Central memory CD4-positive, alpha-beta T cell (primary cell): Measurements from ENCODE around the gene GPR89A.

Experiments
- DNase-seq: peaks from one replicate; pipeline ENCODE4 v3.0.0; 2022

GPR89A gene

DNA sequence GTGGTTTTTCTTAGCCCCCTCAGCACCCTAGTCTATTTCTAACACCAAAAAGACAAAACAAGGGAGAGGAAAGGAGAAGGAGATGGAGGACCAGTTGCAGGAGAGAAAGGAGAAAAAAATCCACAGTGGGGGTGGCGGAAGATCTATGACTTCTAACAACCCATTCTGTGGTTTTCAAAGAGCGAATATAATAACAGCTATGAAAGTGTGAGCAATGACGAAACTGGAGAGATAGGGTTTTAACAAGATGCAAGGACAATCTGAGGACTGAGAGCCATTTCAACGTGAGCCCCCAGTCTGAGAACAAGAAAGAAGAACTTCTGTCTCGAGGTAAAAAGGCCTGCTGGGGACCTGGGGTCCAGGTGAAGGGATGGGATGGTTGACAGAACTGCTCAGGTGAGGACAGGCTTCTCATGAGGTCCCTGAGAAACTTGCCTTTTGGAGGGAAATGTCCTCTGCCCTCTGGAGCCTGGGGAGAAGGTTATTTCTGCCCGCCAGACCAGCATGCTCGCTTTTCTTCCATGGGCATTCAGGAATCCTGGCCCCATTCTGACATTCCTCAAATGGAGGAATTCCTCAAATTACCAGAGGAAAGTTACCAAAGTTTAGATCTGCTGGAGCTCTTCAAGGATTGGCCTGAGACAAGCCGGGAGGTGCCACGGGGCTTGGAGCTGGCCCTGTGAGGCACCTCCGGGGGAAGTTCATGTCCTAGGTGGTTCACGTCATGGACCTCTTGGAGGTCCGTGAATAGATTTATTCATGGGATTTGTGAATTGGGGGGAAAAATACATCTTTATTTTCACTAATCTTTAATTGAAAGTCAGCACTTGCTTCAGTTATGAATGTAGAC, 111.7 kb downstream of the GPR89A start, which contains the start of gene CD160:
Gene CD160, plus strand, starts transcription at position 270 of the 850 bp plus-strand sequence. CDS start 8,829 bp downstream, outside the sequence.
- DNase-seq: no peak
